SK-N-SH treated with all-trans-retinoic acid at 6 μM for 48 hours (cell line): Measurements from ENCODE around the gene LRRC26.
A peak's percentile ranks its signal among the peaks of the same experiment; 100 is the strongest.

Experiments used
- ATAC-seq: fragments of 200-7000 bp; cut with Tn5 transposase; 3 replicates; pipeline ENCODE4 v1.9.1; 2020; ENCODE audit warnings: mild to moderate bottlenecking, moderate library complexity
- ARNTL ChIP-seq: fragments of 450-650 bp; formaldehyde crosslinking; IDR thresholded peaks from 2 replicates; pipeline ENCODE4 v1.5.0; 2020; ENCODE audit warnings: low read depth, mild to moderate bottlenecking, moderate library complexity, borderline replicate concordance
- BACH2 ChIP-seq: fragments of 250-450 bp; sonication (Bioruptor Pico); IDR thresholded peaks from 2 replicates; pipeline ENCODE4 v1.9.0; 2021; ENCODE audit warnings: mild to moderate bottlenecking, borderline replicate concordance
- CSDC2 ChIP-seq: fragments of 250-450 bp; sonication (Bioruptor Pico); IDR thresholded peaks from 2 replicates; pipeline ENCODE4 v1.5.0; 2020; ENCODE audit warnings: mild to moderate bottlenecking, moderate library complexity
- CSRNP3 ChIP-seq: fragments of 250-450 bp; sonication (Bioruptor Pico); IDR thresholded peaks from 2 replicates; pipeline ENCODE4 v1.5.1; 2021; ENCODE audit warnings: mild to moderate bottlenecking, moderate library complexity
- ESRRG ChIP-seq: fragments of 250-450 bp; sonication (Bioruptor Pico); IDR thresholded peaks from 2 replicates; pipeline ENCODE4 v1.6.1; 2021; ENCODE audit warnings: mild to moderate bottlenecking
- GLIS3 ChIP-seq: fragments of 250-450 bp; sonication (Bioruptor Pico); IDR thresholded peaks from 2 replicates; pipeline ENCODE4 v1.5.0; 2020; ENCODE audit warnings: mild to moderate bottlenecking, moderate library complexity
- OSR1 ChIP-seq: fragments of 250-450 bp; sonication (Bioruptor Pico); IDR thresholded peaks from 2 replicates; pipeline ENCODE4 v1.8.0; 2022; ENCODE audit warnings: moderate library complexity, mild to moderate bottlenecking, inconsistent platforms
- PATZ1 ChIP-seq: fragments of 250-450 bp; sonication (Bioruptor Pico); IDR thresholded peaks from 2 replicates; pipeline ENCODE4 v1.8.0; 2020; ENCODE audit warnings: mild to moderate bottlenecking, moderate library complexity, borderline replicate concordance
- POU6F1 ChIP-seq: fragments of 250-450 bp; sonication (Bioruptor Pico); IDR thresholded peaks from 2 replicates; pipeline ENCODE4 v1.8.0; 2021; ENCODE audit warnings: low read depth, mild to moderate bottlenecking, moderate library complexity, borderline replicate concordance
- PPARA ChIP-seq: fragments of 250-450 bp; sonication (Bioruptor Pico); IDR thresholded peaks from 2 replicates; pipeline ENCODE4 v1.5.0; 2020; ENCODE audit warnings: mild to moderate bottlenecking, borderline replicate concordance
- RARB ChIP-seq: fragments of 250-450 bp; sonication (Bioruptor Pico); IDR thresholded peaks from 2 replicates; pipeline ENCODE4 v1.8.0; 2021; ENCODE audit warnings: mild to moderate bottlenecking, moderate library complexity
- TCF4 ChIP-seq: fragments of 250-450 bp; sonication (Bioruptor Pico); IDR thresholded peaks from 2 replicates; pipeline ENCODE4 v1.8.0; 2021; ENCODE audit warnings: mild to moderate bottlenecking, moderate library complexity, borderline replicate concordance
- ZC3H10 ChIP-seq: fragments of 250-450 bp; sonication (Bioruptor Pico); IDR thresholded peaks from 2 replicates; pipeline ENCODE4 v1.5.1; 2021; ENCODE audit warnings: mild to moderate bottlenecking, moderate library complexity
- ZFP3 ChIP-seq: fragments of 250-450 bp; sonication (Bioruptor Pico); IDR thresholded peaks from 2 replicates; pipeline ENCODE4 v1.5.0; 2020; ENCODE audit warnings: mild to moderate bottlenecking, moderate library complexity
- ZFP30 ChIP-seq: fragments of 450-650 bp; formaldehyde crosslinking; IDR thresholded peaks from 2 replicates; pipeline ENCODE4 v1.5.0; 2022; ENCODE audit warnings: mild to moderate bottlenecking, moderate library complexity
- ZNF70 ChIP-seq: fragments of 450-650 bp; formaldehyde crosslinking; IDR thresholded peaks from 2 replicates; pipeline ENCODE4 v1.5.0; 2020; ENCODE audit warnings: mild to moderate bottlenecking, moderate library complexity

The LRRC26 gene

GRCh38 chr9:137179761-137180160, 9.9 kb upstream of the LRRC26 start (continued):
- TF ChIP-seq PATZ1 (CRISPR knock-in tag) (no peak), ESRRG (CRISPR knock-in tag) (no peak)

GRCh38 chr9:137178939-137179630, 9.2 kb upstream of the LRRC26 start:
- TF ChIP-seq GLIS3 (CRISPR knock-in tag) (no peak), OSR1 (CRISPR knock-in tag) (no peak), CSRNP3 (CRISPR knock-in tag) (no peak), POU6F1 (CRISPR knock-in tag) (no peak), RARB (CRISPR knock-in tag) (no peak)
- TF ChIP-seq, all 23 proteins: peak for 0
- ATAC-seq = no peak

- TF ChIP-seq OSR1 (CRISPR knock-in tag) = no peak
- no peak for TF ChIP-seq TCF4 (CRISPR knock-in tag)
- ATAC-seq = no peak
Measured at GRCh38 chr9:137178201-137178938, 8.5 kb upstream of the LRRC26 start.

GRCh38 chr9:137176302-137177182, 6.7 kb upstream of the LRRC26 start:
- TF ChIP-seq CSDC2 (CRISPR knock-in tag) (no peak), TCF4 (CRISPR knock-in tag) (no peak), ZFP3 (CRISPR knock-in tag) (no peak)
- ATAC-seq = peak; percentile 44

GRCh38 chr9:137175345-137175961, 5.6 kb upstream of the LRRC26 start:
- ATAC-seq = no peak

More at GRCh38 chr9:137175345-137175961, 5.6 kb upstream of the LRRC26 start:
- TF ChIP-seq ARNTL (CRISPR knock-in tag) = no peak
- no peak for TF ChIP-seq ZC3H10 (CRISPR knock-in tag)
- no peak for TF ChIP-seq BACH2 (CRISPR knock-in tag)
- no peak for TF ChIP-seq ZFP30 (CRISPR knock-in tag)
- no peak for TF ChIP-seq ZFP3 (CRISPR knock-in tag)
- TF ChIP-seq PPARA (CRISPR knock-in tag) = no peak
- no peak for TF ChIP-seq POU6F1 (CRISPR knock-in tag)
- TF ChIP-seq CSDC2 (CRISPR knock-in tag) = no peak
- TF ChIP-seq GLIS3 (CRISPR knock-in tag) = no peak
- no peak for TF ChIP-seq TCF4 (CRISPR knock-in tag)
- no peak for TF ChIP-seq ZNF70
